HG02981 (cell line): Measurements from ENCODE around the gene DNAJB6.

Source experiments
- ATAC-seq: cut with Tn5 transposase; IDR thresholded peaks from one replicate; pipeline ENCODE4 v1.9.1; 2021; ENCODE audit warnings: mild to moderate bottlenecking, moderate library complexity; ENCODE audit not compliant: unreplicated experiment

The DNAJB6 gene

GRCh38 chr7:157425137-157425731 lies 88.4 kb downstream of the DNAJB6 start:
- ATAC-seq: no peak

GRCh38 chr7:157425761-157426160 lies 89.0 kb downstream of the DNAJB6 start:
- no peak for ATAC-seq

DNA sequence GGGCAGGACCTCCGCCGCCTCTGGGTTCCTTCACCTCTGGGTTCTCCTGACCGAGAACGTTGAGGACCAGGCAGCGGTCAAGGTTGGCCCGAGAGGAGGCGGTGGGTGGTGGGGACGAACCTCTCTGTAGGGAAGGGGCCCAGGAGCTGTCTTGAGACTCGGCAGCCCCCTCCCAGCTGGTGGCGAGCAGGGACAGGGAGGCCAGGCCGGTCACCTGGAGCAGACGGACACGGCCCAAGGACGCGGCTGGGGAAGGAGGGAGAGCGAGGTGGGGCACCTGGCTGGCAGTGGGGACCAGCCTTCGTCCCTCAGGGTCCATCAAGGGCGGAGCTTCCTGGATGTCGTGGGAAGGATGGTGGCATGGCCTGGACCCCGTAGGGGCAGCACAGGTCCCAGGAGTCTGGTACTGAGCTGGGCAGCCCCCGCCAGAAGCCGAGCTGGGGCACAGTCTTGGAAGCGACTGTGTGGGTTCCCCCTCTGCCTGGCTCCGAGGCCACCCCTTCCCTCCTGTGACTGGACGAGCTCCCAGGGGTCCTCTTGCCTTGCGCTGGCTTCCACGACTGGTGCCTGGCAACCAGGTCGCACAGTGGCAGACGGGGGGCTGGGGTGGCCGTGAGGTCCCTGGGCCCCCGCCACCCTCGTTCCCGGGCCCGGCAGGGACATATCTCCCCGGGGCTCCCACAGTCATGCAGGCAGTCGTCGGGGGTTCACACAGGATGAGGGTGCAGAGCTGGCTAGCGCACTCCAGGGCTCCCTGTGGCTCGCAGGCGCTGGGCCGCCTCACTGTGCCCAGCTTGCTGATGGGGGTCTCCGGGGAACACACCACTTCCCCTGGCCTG lies 89.9 kb downstream of the DNAJB6 start:
- ATAC-seq: no peak

DNA sequence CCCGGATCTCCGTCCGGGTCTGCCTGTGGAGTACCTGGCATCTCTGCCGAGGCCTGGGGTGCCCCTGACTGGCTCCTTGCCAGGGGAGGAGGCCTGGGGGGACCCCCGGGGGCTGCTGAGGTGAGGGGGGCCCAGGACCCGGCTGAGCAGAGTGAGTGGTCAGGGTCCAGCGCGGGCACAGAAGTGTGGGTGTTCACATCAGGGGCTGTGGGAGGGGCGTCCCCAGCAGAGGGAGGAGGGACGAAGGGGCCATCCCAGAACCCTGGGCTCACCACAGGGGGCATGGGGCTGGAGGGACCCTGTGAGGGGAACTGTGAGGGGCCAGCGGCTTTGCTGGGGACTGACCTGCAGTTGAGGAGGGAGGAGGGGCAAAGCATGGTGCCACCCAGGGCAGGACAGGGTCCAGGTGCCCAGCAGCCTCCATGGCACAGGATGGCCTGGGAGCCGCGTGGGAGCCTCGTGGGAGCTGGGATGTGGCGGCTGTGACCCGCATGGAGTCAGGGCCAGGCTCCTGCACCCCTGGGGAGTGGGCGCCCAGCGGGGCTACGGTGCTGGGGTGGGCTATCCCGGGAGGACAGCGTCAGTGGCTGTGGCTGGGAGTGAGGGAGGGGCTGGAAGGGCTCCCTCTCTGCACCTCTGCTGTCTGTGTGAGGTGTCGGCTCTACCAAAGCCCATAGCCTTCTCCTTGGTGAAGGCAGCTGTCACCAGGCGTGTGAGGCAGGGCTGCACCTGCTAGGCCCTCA lies 91.2 kb downstream of the DNAJB6 start:
- ATAC-seq: no peak

DNA sequence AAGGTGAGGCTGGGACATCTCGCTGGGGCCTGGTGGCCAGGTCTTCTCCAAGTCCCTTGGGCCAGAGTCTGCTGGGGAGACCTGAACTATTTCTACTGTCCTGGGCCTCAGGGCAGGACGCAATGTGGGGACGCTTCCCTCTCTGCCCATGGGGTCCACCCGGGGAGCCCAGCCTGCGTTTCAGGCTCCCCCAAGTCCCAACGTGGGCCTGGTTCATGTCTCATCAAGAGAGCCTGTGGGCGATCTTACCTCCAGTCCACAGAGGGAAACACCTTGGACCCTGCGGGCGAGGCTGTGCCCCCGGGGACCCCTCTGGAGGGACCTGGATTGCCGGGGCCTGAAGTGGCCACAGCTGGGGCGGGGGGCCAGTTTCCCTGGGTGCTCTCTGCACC lies 91.7 kb downstream of the DNAJB6 start:
- ATAC-seq: no peak

DNA sequence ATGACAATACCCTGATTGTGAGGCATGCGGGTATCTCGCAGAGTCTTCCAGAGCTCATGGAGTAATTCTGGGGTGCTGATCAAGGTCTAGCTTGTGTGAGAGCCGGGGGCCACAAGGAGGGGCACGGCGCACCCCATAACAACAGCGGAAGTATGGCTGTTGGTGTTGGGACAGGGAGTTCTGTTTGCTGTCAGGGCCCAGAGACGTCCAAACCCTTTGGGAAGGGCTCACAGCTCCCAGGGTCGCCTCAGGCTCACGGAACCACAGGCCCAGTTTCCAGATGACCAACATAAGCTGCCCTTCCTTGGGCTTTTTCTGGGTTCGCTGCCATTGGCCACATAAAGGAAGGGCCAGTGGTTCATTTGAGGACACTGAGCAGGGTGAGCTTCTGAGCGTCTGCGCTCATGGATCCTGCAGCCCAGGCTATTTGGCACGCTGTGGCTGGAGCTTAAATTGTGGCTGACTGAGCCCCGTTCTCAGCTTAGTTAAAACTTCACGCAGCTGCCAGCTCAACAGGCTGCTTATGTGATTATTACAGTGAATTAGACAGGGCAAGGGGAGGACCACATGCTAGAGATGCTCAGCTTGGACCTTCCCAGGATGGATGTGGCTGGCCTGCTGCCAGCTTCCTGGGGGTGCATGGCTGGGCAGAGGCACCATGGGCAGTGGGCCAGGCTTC lies 92.3 kb downstream of the DNAJB6 start:
- no peak for ATAC-seq

- ATAC-seq: no peak
Observed at GRCh38 chr7:157429680-157430224, 92.9 kb downstream of the DNAJB6 start.

DNA sequence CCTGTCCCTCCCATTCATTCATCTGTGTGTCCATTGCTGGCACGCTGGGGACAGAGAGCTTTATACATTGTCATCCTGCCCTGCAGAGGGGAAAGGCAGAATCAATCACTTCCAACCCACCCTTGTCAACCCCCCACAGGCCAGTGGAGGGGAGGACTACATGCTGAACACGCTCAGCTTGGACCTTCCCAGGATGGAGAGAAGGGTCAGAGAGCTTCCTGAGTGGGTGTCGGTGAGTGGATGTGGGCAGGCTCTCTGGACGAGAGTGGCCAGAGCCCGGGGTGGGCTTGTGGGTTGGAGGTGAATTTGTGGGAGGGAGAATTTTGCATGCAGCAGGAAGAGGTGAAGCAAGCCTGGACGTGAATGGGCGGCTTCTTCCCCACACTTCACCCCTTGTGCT lies 93.9 kb downstream of the DNAJB6 start:
- no peak for ATAC-seq

DNA sequence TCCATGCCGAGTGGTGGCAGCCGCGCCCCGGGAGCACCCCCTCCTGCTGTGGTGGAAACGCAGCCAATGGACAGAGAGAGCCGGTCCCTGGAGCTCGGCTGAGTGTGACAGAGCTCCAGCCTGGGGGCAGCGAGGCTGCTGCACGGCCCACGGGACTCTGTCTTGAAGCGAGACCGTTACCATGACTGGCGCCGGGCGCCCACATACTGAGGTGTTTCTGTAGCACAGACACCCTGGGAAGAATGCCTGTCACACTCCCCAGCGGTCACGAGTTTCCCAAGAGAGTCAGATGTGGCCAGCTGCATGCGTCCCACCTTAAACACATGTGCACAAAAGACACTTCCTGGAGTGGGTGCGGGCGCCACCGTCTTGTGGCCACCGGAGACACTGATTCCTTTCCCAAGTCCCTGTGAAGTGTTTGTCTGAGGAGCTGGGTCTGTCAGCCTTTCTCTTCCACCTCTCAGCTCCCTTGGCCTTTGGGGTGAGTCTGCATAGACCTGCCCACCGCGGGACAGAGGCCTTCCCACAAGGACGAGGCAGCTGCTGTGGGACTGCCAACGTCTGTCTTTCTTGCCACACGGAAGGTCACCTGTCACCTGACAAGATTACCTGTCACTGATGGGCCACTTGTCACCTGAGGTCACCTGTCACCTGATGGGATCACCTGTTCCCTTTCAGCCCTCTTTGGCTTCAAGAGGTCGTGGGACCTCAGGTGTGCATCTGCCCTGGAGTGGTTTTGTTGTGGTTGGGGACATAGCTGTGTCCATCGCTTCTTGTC lies 94.6 kb downstream of the DNAJB6 start:
- no peak for ATAC-seq

DNA sequence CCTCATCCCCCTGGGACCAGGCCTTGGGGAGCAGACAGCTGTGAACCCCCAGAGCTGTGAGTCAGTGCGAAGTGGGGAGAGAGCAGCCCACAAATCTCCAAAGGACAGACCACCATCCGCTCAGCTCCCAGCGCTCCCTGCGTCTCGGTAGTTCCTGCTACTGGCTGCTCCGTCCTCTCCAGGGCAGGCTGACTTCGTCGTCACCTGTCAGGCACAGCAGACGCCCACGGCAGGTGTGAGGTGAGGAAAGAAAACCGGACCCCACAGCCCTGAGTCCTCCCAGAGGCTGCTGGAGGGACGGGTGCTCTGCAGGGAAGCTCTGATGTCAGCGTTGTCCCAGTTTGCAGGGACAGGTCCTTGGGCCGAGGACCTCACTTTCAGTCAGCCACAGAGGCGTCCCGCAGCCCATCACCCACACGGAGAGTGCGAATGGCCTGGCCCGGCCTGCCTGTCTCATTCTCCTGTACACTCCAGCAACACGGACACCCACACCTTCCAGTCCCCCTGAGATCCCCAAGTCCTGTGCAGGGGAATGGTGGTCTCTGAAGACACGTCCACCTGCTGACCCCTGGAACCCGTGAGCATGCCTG lies 95.2 kb downstream of the DNAJB6 start:
- ATAC-seq: no peak

DNA sequence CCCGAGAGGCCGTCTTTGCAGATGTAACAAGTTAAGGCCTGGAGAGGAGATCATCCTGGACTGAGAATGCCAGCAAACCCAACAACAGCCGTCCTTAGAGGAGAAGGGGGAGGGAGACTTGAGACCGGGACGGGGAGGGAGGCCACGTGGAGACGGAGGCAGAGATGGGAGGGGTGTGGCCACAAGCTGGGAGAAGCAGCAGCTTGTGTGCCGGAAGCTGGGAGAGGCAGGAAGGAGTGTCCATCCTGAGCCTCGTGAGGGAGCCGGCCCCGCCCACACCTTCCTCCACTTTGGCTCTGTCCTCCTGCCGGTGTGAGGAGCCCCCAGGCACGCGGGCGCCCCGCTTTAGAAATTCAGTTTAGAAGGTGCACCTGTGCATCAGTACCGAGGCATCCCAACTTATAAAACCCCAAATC lies 95.7 kb downstream of the DNAJB6 start:
- no peak for ATAC-seq

- ATAC-seq: no peak
Observed at GRCh38 chr7:157432957-157433576, 96.3 kb downstream of the DNAJB6 start.

GRCh38 chr7:157433628-157434027 lies 96.8 kb downstream of the DNAJB6 start:
- ATAC-seq: no peak

GRCh38 chr7:157434231-157434630 lies 97.4 kb downstream of the DNAJB6 start:
- no peak for ATAC-seq

- no peak for ATAC-seq
Observed at GRCh38 chr7:157434701-157435100, 97.9 kb downstream of the DNAJB6 start.

DNA sequence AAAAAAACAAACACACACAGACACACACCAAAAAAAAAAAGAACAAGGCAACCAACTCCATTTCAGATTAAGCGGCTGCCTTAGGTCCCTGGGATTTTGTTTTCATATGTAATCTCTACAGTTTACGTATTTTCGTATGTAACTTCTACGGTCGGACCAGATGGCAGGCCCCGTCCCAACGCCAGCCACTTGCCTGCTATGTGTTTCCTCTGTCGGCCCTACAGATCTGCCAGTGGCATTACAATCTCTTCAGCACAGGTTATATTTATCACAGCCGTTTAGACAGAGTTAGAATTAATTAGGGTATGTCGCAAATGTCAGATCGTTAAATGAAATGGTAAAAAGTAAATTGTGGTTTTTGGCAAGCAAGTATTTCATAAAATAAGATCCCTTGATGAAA lies 99.3 kb downstream of the DNAJB6 start:
- ATAC-seq: no peak

DNA sequence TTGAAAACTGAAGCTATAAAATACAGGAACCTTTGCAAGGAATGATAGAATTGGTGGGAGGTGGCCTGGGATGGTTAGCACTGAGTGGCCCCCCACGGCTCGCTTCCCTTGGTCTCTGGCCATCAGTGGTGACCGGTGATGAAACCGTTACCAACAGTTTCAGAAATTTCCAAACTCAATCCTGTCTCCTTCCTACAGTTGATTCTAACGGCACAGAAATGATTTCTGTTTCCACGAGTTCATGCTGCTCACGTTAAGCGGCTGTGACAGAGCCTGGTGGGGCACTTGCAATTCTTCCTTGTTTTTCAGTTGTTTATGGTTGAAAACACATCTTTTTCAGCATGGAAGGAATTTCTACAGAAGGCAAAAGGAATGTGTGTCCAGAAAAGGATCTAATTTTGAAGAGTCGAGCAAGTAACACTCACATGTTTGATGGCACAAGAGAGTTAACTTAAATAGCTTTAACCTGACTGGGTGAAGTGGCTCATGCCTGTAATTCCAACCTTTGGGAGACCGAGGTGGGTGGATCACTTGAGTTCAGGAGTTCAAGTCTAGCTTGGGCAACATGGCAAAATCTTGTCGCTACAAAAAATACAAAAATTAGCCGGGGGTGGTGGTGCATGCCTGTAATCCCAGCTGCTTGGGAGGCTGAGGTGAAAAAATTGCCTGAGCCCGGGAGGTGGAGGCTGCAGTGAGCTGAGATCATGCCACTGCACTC lies 100.1 kb downstream of the DNAJB6 start:
- no peak for ATAC-seq

GRCh38 chr7:157437519-157438061 lies 100.8 kb downstream of the DNAJB6 start:
- ATAC-seq: no peak
